ENCODE data around the gene CABCOCO1.
"Not testable (repeated sequence)": the region's sequence is repeated elsewhere in the genome, so short reads cannot be mapped to it uniquely, and the experiment has no call there.

Gene CABCOCO1

DNA sequence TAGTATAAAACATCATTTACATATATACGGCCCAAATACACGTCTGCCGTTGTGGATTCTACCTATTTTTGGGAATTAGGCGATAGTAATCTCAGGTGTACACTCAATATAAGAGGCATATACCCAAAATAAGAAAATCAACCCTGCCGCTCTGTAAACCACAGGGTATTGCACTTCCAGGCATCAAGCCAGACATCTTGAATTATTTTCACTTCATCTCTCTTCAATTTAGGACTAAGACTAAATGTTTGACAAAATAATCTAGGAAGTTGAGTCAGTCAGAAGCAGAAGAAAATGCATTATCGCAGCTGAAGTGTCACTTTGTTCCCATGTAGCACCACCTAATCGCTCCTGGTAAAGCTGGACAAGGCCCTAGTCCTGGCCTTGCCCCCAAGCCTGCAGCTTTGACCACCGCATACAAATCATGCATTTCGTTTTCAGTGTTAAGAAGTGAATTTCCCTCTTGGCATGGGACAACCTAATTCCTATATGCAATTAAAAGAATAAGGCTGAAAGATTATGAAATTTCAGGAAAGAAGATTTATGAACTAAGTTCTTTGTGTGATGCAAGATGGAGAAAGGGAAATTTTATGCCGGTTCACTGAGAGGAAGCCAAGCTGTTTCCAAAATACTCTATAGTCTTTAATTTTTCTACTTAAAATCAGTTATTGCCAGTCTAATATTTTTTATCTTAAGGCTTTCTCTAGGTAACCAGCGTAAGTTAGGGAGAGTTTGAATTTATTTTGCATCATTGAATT, 26.0 kb downstream of the CABCOCO1 start:
- no peak for TF ChIP-seq ISL1 (CRISPR knock-in tag; IDR thresholded peaks at IDR 0.05)
- TF ChIP-seq, protein P1, sequence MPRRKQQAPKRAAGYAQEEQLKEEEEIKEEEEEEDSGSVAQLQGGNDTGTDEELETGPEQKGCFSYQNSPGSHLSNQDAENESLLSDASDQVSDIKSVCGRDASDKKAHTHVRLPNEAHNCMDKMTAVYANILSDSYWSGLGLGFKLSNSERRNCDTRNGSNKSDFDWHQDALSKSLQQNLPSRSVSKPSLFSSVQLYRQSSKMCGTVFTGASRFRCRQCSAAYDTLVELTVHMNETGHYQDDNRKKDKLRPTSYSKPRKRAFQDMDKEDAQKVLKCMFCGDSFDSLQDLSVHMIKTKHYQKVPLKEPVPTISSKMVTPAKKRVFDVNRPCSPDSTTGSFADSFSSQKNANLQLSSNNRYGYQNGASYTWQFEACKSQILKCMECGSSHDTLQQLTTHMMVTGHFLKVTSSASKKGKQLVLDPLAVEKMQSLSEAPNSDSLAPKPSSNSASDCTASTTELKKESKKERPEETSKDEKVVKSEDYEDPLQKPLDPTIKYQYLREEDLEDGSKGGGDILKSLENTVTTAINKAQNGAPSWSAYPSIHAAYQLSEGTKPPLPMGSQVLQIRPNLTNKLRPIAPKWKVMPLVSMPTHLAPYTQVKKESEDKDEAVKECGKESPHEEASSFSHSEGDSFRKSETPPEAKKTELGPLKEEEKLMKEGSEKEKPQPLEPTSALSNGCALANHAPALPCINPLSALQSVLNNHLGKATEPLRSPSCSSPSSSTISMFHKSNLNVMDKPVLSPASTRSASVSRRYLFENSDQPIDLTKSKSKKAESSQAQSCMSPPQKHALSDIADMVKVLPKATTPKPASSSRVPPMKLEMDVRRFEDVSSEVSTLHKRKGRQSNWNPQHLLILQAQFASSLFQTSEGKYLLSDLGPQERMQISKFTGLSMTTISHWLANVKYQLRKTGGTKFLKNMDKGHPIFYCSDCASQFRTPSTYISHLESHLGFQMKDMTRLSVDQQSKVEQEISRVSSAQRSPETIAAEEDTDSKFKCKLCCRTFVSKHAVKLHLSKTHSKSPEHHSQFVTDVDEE (CRISPR knock-in tag; IDR thresholded peaks at IDR 0.05), result no peak
- no peak for TF ChIP-seq ZC3H10 (CRISPR knock-in tag; IDR thresholded peaks at IDR 0.05)
- no peak for TF ChIP-seq CREB5 (CRISPR knock-in tag; IDR thresholded peaks at IDR 0.05; ENCODE audit: low read depth)
- no peak for TF ChIP-seq ZFP30 (CRISPR knock-in tag; IDR thresholded peaks at IDR 0.05)
- TF ChIP-seq PPARA (CRISPR knock-in tag; IDR thresholded peaks at IDR 0.05; ENCODE audit: borderline replicate concordance), result no peak
- TF ChIP-seq ZNF70 (CRISPR knock-in tag; IDR thresholded peaks at IDR 0.05), result no peak
- TF ChIP-seq POU6F1 (CRISPR knock-in tag; IDR thresholded peaks at IDR 0.05; ENCODE audit: borderline replicate concordance, low read depth), result no peak
- TF ChIP-seq ESRRG (CRISPR knock-in tag; IDR thresholded peaks at IDR 0.05), result no peak
- TF ChIP-seq RARB (CRISPR knock-in tag; IDR thresholded peaks at IDR 0.05), result no peak
- TF ChIP-seq GLIS3 (CRISPR knock-in tag; IDR thresholded peaks at IDR 0.05), result no peak
- TF ChIP-seq ARNTL (CRISPR knock-in tag; IDR thresholded peaks at IDR 0.05; ENCODE audit: borderline replicate concordance, low read depth), result no peak
- no peak for TF ChIP-seq ZFP3 (CRISPR knock-in tag; IDR thresholded peaks at IDR 0.05)
- no peak for TF ChIP-seq ZNF565 (CRISPR knock-in tag; conservative IDR thresholded peaks at IDR 0.05; ENCODE audit: low read depth)
- no peak for TF ChIP-seq CSDC2 (CRISPR knock-in tag; IDR thresholded peaks at IDR 0.05)
- no peak for ATAC-seq

- ATAC-seq, result not testable (repeated sequence)
These were observed 28.9 kb downstream of the CABCOCO1 start for GRCh38 chr10:61691667-61692066.

DNA sequence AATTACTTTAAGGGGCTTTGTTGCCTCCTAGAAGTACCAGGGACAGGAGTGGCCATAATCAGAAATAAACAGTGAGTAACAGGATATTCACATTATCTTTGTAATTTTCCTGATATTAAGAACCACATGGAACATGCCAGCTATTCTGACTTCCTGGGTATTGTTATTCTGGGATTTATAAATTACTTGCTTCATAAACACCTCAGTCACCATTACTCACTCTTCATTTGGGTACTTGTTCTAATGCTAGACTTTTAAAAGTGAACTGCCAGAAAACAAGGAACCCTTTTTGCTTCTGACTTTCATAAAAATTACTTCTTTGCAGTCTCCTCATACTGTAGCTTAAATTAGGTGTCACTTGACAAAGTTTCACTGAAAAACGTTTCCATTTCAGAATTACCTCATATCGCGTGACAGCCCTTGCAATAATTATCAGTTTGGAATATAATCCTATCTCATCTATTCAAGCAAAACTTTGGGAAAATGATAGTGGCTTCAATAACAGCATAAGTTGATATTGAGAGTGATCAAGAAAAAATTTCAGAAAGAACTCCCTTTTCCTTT, 29.8 kb downstream of the CABCOCO1 start:
- no peak for TF ChIP-seq TOX (CRISPR knock-in tag; IDR thresholded peaks at IDR 0.05; ENCODE audit: borderline replicate concordance)
- TF ChIP-seq, protein P1 (CRISPR knock-in tag; IDR thresholded peaks at IDR 0.05), result no peak
- no peak for TF ChIP-seq POU6F1 (CRISPR knock-in tag; IDR thresholded peaks at IDR 0.05; ENCODE audit: borderline replicate concordance, low read depth)
- no peak for TF ChIP-seq ZNF70 (CRISPR knock-in tag; IDR thresholded peaks at IDR 0.05)
- no peak for TF ChIP-seq OSR1 (CRISPR knock-in tag; IDR thresholded peaks at IDR 0.05)
- TF ChIP-seq ISL1 (CRISPR knock-in tag; IDR thresholded peaks at IDR 0.05), result no peak
- no peak for TF ChIP-seq SNAI2 (CRISPR knock-in tag; IDR thresholded peaks at IDR 0.05)
- no peak for TF ChIP-seq ZFP3 (CRISPR knock-in tag; IDR thresholded peaks at IDR 0.05)
- TF ChIP-seq RARB (CRISPR knock-in tag; IDR thresholded peaks at IDR 0.05), result no peak
- no peak for TF ChIP-seq ESRRG (CRISPR knock-in tag; IDR thresholded peaks at IDR 0.05)
- no peak for TF ChIP-seq PATZ1 (CRISPR knock-in tag; IDR thresholded peaks at IDR 0.05; ENCODE audit: borderline replicate concordance)
- no peak for TF ChIP-seq ARNTL (CRISPR knock-in tag; IDR thresholded peaks at IDR 0.05; ENCODE audit: borderline replicate concordance, low read depth)
- no peak for TF ChIP-seq GLIS3 (CRISPR knock-in tag; IDR thresholded peaks at IDR 0.05)
- TF ChIP-seq, protein P2, sequence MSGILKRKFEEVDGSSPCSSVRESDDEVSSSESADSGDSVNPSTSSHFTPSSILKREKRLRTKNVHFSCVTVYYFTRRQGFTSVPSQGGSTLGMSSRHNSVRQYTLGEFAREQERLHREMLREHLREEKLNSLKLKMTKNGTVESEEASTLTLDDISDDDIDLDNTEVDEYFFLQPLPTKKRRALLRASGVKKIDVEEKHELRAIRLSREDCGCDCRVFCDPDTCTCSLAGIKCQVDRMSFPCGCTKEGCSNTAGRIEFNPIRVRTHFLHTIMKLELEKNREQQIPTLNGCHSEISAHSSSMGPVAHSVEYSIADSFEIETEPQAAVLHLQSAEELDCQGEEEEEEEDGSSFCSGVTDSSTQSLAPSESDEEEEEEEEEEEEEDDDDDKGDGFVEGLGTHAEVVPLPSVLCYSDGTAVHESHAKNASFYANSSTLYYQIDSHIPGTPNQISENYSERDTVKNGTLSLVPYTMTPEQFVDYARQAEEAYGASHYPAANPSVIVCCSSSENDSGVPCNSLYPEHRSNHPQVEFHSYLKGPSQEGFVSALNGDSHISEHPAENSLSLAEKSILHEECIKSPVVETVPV (CRISPR knock-in tag; IDR thresholded peaks at IDR 0.05), result no peak
- no peak for ATAC-seq

All from SK-N-SH treated with all-trans-retinoic acid at 6 μM for 48 hours (cell line).